Measurements from ENCODE around the gene ADPGK. TPM values are rescaled to one million over a fixed set of nuclear protein-coding genes. Genes with fewer than 3 reads are reported as not detected.
"Not testable (repeated sequence)": the region's sequence is repeated elsewhere in the genome, so short reads cannot be mapped to it uniquely, and the experiment has no call there.

ADPGK gene
- 56.0 TPM for polyA plus RNA-seq (2012; ENCODE audit: missing spikeins)

GRCh38 chr15:72783640-72784455 lies at the start of gene ADPGK:
Gene ADPGK (minus strand): TSS chr15:72783758. CDS start chr15:72783691, 67 bp downstream.
- FAIRE-seq (peak; percentile 93), DNase-seq (ENCODE audit: insufficient read length) (peak; percentile 91)
- TF ChIP-seq POLR2A (IDR thresholded peaks at IDR 0.05; ENCODE audit: low read depth, low read length) (peak; percentile 93), POLR2AphosphoS5 (IDR thresholded peaks at IDR 0.05; ENCODE audit: low read depth, low read length) (peak; percentile 94), TAF1 (IDR thresholded peaks at IDR 0.05; ENCODE audit: borderline replicate concordance, low read depth, low read length) (peak; percentile 83)

- FAIRE-seq, result no peak
- TF ChIP-seq POLR2AphosphoS5 (IDR thresholded peaks at IDR 0.05; ENCODE audit: low read depth, low read length) (no peak), TAF1 (IDR thresholded peaks at IDR 0.05; ENCODE audit: borderline replicate concordance, low read depth, low read length) (no peak), POLR2A (IDR thresholded peaks at IDR 0.05; ENCODE audit: low read depth, low read length) (no peak)
- DNase-seq (ENCODE audit: insufficient read length), result no peak
Observed at GRCh38 chr15:72827226-72827625, 43.7 kb upstream of the ADPGK start.

- FAIRE-seq, result no peak
- DNase-seq (ENCODE audit: insufficient read length), result no peak
- no peak for TF ChIP-seq POLR2AphosphoS5 (IDR thresholded peaks at IDR 0.05; ENCODE audit: low read depth, low read length)
- TF ChIP-seq TAF1 (IDR thresholded peaks at IDR 0.05; ENCODE audit: borderline replicate concordance, low read depth, low read length), result no peak
- no peak for TF ChIP-seq POLR2A (IDR thresholded peaks at IDR 0.05; ENCODE audit: low read depth, low read length)
Observed at GRCh38 chr15:72826611-72827010, 43.1 kb upstream of the ADPGK start.

- FAIRE-seq, result no peak
- DNase-seq (ENCODE audit: insufficient read length), result no peak
- TF ChIP-seq TAF1 (IDR thresholded peaks at IDR 0.05; ENCODE audit: borderline replicate concordance, low read depth, low read length), result no peak
- no peak for TF ChIP-seq POLR2A (IDR thresholded peaks at IDR 0.05; ENCODE audit: low read depth, low read length)
- no peak for TF ChIP-seq POLR2AphosphoS5 (IDR thresholded peaks at IDR 0.05; ENCODE audit: low read depth, low read length)
Observed at GRCh38 chr15:72825829-72826228, 42.3 kb upstream of the ADPGK start.

- DNase-seq (ENCODE audit: insufficient read length) (no peak), FAIRE-seq (no peak)
- no peak for TF ChIP-seq POLR2A (IDR thresholded peaks at IDR 0.05; ENCODE audit: low read depth, low read length)
- no peak for TF ChIP-seq TAF1 (IDR thresholded peaks at IDR 0.05; ENCODE audit: borderline replicate concordance, low read depth, low read length)
- TF ChIP-seq POLR2AphosphoS5 (IDR thresholded peaks at IDR 0.05; ENCODE audit: low read depth, low read length), result no peak
Observed at GRCh38 chr15:72824781-72825180, 41.2 kb upstream of the ADPGK start.

- no peak for DNase-seq (ENCODE audit: insufficient read length)
- no peak for FAIRE-seq
- no peak for TF ChIP-seq POLR2A (IDR thresholded peaks at IDR 0.05; ENCODE audit: low read depth, low read length)
- TF ChIP-seq POLR2AphosphoS5 (IDR thresholded peaks at IDR 0.05; ENCODE audit: low read depth, low read length), result no peak
- no peak for TF ChIP-seq TAF1 (IDR thresholded peaks at IDR 0.05; ENCODE audit: borderline replicate concordance, low read depth, low read length)
Observed at GRCh38 chr15:72824112-72824511, 40.6 kb upstream of the ADPGK start.

GRCh38 chr15:72820278-72820677 lies 36.7 kb upstream of the ADPGK start:
- DNase-seq (ENCODE audit: insufficient read length) (no peak), FAIRE-seq (no peak)
- no peak for TF ChIP-seq TAF1 (IDR thresholded peaks at IDR 0.05; ENCODE audit: borderline replicate concordance, low read depth, low read length)
- TF ChIP-seq POLR2A (IDR thresholded peaks at IDR 0.05; ENCODE audit: low read depth, low read length), result no peak
- no peak for TF ChIP-seq POLR2AphosphoS5 (IDR thresholded peaks at IDR 0.05; ENCODE audit: low read depth, low read length)

- DNase-seq (ENCODE audit: insufficient read length) (no peak), FAIRE-seq (no peak)
- TF ChIP-seq POLR2A (IDR thresholded peaks at IDR 0.05; ENCODE audit: low read depth, low read length) (no peak), TAF1 (IDR thresholded peaks at IDR 0.05; ENCODE audit: borderline replicate concordance, low read depth, low read length) (no peak), POLR2AphosphoS5 (IDR thresholded peaks at IDR 0.05; ENCODE audit: low read depth, low read length) (no peak)
Observed at GRCh38 chr15:72818632-72819031, 35.1 kb upstream of the ADPGK start.

GRCh38 chr15:72813345-72814004 lies 29.9 kb upstream of the ADPGK start:
- DNase-seq (ENCODE audit: insufficient read length) (no peak), FAIRE-seq (no peak)
- TF ChIP-seq TAF1 (IDR thresholded peaks at IDR 0.05; ENCODE audit: borderline replicate concordance, low read depth, low read length) (no peak), POLR2AphosphoS5 (IDR thresholded peaks at IDR 0.05; ENCODE audit: low read depth, low read length) (no peak), POLR2A (IDR thresholded peaks at IDR 0.05; ENCODE audit: low read depth, low read length) (no peak)

GRCh38 chr15:72809329-72809728 lies 25.8 kb upstream of the ADPGK start:
- FAIRE-seq, result no peak
- no peak for DNase-seq (ENCODE audit: insufficient read length)
- TF ChIP-seq POLR2A (IDR thresholded peaks at IDR 0.05; ENCODE audit: low read depth, low read length) (no peak), TAF1 (IDR thresholded peaks at IDR 0.05; ENCODE audit: borderline replicate concordance, low read depth, low read length) (no peak), POLR2AphosphoS5 (IDR thresholded peaks at IDR 0.05; ENCODE audit: low read depth, low read length) (no peak)

- not testable (repeated sequence) for DNase-seq (ENCODE audit: insufficient read length); FAIRE-seq
Observed at GRCh38 chr15:72807346-72807745, 23.8 kb upstream of the ADPGK start.

- TF ChIP-seq TAF1 (IDR thresholded peaks at IDR 0.05; ENCODE audit: borderline replicate concordance, low read depth, low read length) (no peak), POLR2A (IDR thresholded peaks at IDR 0.05; ENCODE audit: low read depth, low read length) (no peak), POLR2AphosphoS5 (IDR thresholded peaks at IDR 0.05; ENCODE audit: low read depth, low read length) (no peak)
- DNase-seq (ENCODE audit: insufficient read length) (no peak), FAIRE-seq (no peak)
Observed at GRCh38 chr15:72803006-72803405, 19.4 kb upstream of the ADPGK start.

All from GM12892 (cell line).